Astrocyte (in vitro differentiated cells and primary cell): ENCODE measurements around the gene DDX39A.

Experiments
- CTCF ChIP-seq: IDR thresholded peaks from 2 replicates; pipeline ENCODE4 v1.5.1; 2011; ENCODE audit warnings: low read depth, mild to moderate bottlenecking, inconsistent platforms, low read length, moderate library complexity; ENCODE audit not compliant: insufficient read depth
- EZH2 ChIP-seq: IDR thresholded peaks from 2 replicates; pipeline ENCODE4 v1.6.1; 2012; ENCODE audit warnings: mild to moderate bottlenecking, low read length, inconsistent platforms; ENCODE audit not compliant: insufficient read depth

GRCh38 chr19:14412996-14413692 is 6.0 kb downstream of the DDX39A start:
- TF ChIP-seq CTCF (no peak), EZH2 (no peak)
